PFSK-1 (cell line): ENCODE data around the gene KCNV2.

Source experiments
- FOXP2 ChIP-seq: optimal IDR thresholded peaks from 2 replicates; pipeline ENCODE3; 2011; ENCODE audit warnings: borderline replicate concordance, control low read depth, inconsistent platforms; ENCODE audit not compliant: insufficient read depth; ENCODE audit errors: extremely low read length, extremely low read depth
- POLR2AphosphoS5 ChIP-seq: IDR thresholded peaks from 2 replicates; pipeline ENCODE4 v1.6.1; 2012; ENCODE audit warnings: low read depth, mild to moderate bottlenecking, control low read depth, low read length, moderate library complexity
- REST ChIP-seq, 2 experiments: IDR thresholded peaks; 2 replicates each; pipeline versions ENCODE4 v1.6.1 to v1.8.0; 2011 to 2012; ENCODE audit warnings: low read depth in 2 of 2, low read length in 2 of 2, control low read depth in 1 of 2, inconsistent platforms in 1 of 2, mild to moderate bottlenecking in 1 of 2, moderate library complexity in 1 of 2; ENCODE audit not compliant: insufficient read depth in 1 of 2
- SIN3A ChIP-seq: IDR thresholded peaks from 2 replicates; pipeline ENCODE4 v1.6.1; 2012; ENCODE audit warnings: mild to moderate bottlenecking, low read length, moderate library complexity, borderline replicate concordance; ENCODE audit not compliant: insufficient read depth
- TAF1 ChIP-seq: IDR thresholded peaks from 2 replicates; pipeline ENCODE4 v1.6.1; 2012; ENCODE audit warnings: low read length, control low read depth, borderline replicate concordance; ENCODE audit not compliant: insufficient read depth

KCNV2 gene

GRCh38 chr9:2758898-2759510, 41.7 kb downstream of the KCNV2 start:
- TF ChIP-seq POLR2AphosphoS5 (no peak), SIN3A (no peak), TAF1 (no peak), REST (IDR thresholded peaks at IDR 0.05; ENCODE audit: insufficient read depth in 1 of 2, low read depth in 2 of 2, low read length in 2 of 2) (no peak), FOXP2 (no peak)

GRCh38 chr9:2761424-2761823, 44.1 kb downstream of the KCNV2 start:
- TF ChIP-seq TAF1 (no peak), POLR2AphosphoS5 (no peak), FOXP2 (no peak), REST (IDR thresholded peaks at IDR 0.05; ENCODE audit: insufficient read depth in 1 of 2, low read depth in 2 of 2, low read length in 2 of 2) (no peak), SIN3A (no peak)

GRCh38 chr9:2764353-2764752, 47.0 kb downstream of the KCNV2 start:
- TF ChIP-seq TAF1 (no peak), SIN3A (no peak), POLR2AphosphoS5 (no peak), FOXP2 (no peak), REST (IDR thresholded peaks at IDR 0.05; ENCODE audit: insufficient read depth in 1 of 2, low read depth in 2 of 2, low read length in 2 of 2) (no peak)

- TF ChIP-seq TAF1 (no peak), POLR2AphosphoS5 (no peak), REST (IDR thresholded peaks at IDR 0.05; ENCODE audit: insufficient read depth in 1 of 2, low read depth in 2 of 2, low read length in 2 of 2) (no peak), FOXP2 (no peak), SIN3A (no peak)
These were observed 48.1 kb downstream of the KCNV2 start for GRCh38 chr9:2765250-2765880.
